NAMALWA (cell line): Measurements from ENCODE around the gene CADM1.

Source experiments
- DNase-seq: peaks from one replicate; pipeline ENCODE4 v3.0.0-alpha.2; 2015; ENCODE audit warnings: low spot score

Gene CADM1

DNA sequence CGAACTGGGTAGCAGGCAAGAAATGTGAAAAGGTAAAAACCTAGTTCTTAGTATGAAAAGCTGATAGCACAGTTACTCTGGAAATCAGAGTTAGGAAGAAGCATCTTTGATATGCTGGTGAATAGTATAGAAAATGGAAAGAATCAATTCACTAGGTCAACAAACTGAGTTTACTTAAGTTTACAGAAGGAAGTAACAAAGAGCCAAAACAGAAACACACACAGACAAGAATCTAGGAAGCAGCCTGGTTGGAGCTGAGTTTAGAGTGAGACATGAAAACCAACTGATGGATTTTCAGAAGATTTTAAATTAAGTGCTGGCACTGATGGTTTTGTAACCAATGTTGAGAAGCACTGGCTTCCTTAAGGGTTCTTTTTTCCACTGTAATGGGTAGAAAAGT lies 296.3 kb downstream of the CADM1 start:
- DNase-seq: no peak

DNA sequence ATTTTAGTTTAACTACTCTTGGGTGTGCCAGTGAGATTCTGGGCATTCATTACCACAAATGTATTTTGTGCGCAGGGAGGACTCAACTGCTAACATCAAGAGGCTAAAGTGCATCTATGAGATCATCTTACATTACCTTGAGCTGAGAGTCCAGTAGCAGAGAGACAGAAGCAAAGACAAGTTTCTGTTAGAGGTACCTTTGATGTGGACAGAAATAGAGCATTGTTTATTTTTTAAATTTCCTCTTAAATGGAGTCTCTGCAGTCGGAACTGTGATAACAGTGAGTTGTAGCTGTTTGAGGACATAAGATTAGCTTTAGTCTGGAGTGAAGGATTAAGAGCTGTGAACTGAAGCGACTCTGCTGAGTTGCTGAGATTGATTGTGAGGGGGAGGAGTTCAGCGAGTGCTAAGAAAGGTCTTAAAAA lies 297.0 kb downstream of the CADM1 start:
- DNase-seq: no peak

DNA sequence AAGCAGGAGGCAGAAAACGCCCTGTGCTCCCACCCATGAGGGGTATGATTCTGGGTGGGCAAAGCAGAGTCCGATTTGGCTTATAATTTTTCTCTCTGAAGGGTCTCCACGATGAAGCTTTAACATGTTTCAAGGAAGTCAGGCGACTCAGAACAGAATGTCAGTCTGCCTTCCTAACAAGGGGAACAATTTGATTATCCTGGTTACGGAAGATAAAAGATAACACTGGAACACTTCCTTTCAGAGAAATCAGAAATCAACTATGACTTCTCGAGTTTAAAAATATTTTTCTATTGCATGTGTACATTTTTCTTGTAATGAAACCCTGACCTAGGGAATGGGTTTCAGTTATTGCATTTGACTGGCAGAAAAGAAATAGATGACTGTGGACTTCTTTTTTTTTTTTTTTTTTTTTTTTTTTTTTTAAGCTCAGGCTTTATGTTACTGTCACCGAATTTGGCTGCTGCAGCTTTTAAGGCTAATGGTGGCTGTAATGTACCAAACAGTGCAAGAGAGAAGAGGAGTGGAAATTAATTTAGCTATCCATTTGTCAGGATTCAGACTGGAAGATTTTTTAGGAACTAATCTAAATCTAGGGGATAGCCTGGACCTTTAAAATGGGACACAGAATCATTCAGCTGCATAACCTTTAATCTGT lies 297.7 kb downstream of the CADM1 start:
- DNase-seq: no peak

DNA sequence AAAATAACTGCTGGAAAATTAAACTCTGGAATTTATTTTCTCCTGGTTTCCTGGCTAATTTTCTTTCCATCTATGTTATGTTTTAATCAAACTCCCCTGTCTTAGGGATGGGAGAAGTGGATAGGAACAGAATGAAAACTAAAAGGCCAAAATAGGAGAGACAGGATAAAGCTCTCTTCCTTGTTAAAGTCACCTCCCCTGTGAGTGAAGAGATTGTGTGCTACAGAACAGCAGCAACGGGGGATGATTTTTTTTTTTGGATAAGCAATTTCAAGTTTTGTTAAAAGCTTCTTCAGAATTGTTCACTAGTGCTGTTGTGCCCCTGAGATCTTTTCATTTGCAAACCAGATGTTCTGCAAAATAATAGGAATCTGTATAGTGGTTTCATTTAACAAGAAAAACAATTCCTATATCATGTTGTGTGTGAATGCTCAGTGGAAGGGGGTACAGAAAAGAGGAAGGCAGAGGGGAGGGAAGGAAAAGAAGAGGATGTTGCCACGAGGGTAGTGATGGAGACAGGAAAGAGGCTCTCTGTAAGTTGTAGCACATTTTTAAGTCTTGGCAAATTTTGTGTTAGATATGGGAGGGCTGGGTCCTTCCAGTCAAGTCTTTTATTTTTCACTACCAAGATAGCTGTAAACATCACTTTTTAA lies 301.2 kb downstream of the CADM1 start:
- DNase-seq: no peak

DNA sequence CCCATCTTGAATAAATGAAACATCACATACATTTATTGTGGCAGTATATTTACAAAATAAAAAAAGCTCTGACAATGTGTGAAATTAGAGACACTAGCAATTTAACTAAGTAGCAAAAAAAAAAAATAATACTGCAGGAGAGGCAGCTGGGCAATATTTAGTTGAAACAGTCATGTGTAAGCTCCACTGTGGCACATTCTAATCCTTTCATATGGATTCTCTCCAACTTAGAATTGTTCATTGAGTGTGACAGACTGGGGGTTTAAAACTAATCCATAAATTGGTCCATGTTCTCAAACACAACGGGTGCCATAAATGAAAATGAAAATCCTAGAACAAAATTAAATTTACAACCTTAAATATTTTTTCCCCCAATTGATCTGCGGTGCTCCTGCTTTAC lies 302.1 kb downstream of the CADM1 start:
- no peak for DNase-seq

DNA sequence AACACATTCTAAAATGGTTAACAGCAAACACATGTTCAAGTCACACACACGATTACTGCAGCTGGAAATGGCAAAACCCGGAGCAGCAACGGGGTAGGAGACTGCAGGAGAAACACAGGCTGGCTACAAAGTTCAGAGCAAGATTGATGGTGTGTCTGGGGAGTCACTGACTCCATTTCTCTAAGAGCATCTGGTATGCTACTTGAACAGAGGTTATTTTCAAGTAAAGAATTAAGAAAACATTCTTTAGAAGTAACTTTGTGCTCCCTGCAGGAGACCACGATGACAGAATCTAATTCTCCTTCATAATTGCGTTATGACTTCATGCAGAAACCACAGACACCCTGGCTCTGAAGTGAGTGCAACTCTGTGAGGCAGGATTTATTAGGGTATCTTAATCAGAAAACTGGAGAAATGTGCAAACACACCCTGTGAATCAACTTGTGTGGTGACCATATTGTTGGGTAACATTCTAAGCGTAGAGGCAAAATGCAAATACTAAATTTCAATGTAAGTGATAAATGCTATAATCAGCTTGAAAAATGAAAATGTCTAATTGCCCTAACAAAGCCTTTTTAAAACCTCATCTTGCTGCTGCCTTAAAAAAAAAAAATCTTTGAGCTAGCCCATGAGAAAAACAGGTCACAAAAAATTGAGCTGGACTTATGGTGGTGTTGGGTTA lies 303.0 kb downstream of the CADM1 start:
- no peak for DNase-seq

DNA sequence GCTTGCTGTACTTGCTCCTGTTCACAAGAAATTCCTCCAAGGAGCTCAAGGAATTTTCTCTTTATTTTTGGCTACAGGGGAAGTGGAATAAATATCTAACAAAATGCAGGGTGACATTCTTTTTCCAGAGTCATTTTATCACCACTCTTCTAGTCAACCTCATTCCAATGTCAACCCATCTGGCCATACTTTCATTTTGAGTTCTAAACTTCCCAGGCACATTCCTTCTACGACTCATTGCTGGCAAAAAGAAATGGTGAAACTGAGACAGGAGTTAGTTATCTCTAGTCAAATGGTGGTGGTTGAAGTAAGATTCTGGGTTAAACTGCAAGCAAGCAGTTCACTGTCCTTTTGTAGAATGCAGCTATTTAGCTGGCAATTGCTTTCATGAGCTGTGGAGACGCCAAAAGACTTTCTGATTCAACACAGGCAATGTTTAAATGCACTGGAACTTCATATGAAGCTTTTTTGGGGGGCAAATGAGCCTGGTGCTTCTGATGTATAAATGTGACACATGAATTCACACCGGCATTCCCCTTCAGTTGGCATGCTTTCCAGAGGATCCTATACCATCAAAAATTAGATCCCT lies 304.6 kb downstream of the CADM1 start:
- DNase-seq: no peak

DNA sequence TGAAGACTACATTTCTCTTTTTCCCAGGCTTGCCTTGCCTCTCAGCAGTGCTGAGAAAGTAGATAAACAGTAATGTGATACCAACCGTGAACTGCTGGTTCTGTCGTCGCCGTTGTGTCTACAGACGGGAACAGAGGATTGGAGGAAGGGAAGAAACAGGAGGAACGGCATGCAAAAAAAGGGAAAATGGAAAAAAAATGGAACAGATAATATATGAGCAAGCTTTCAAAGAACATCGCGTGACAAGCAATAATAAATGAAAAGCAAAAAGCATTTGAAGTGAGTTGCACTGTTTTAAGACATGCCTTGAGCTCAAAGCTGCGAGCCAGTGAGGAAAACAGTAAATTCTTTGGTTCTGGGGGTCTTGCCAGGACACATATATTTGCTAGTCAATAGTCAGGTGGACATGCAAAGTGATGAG lies 305.9 kb downstream of the CADM1 start:
- no peak for DNase-seq

DNA sequence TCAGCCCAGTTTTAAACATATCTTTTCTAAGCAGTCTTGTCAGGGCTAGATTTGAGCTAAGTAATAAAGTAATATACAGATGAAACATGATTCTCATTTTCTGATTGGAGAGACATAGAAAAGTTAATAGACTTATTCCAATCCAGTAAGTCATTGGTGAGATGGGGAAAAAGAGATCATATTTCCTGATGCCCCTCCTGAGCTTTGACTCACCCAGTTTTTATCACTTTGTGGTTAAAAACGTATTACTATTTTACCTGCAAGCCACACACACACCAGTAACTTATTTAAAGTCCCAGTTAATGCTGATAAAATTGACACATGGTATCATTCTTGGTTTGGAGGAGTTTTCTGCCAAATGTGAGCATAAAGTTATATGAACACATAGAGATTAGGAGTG lies 306.8 kb downstream of the CADM1 start:
- DNase-seq: no peak

DNA sequence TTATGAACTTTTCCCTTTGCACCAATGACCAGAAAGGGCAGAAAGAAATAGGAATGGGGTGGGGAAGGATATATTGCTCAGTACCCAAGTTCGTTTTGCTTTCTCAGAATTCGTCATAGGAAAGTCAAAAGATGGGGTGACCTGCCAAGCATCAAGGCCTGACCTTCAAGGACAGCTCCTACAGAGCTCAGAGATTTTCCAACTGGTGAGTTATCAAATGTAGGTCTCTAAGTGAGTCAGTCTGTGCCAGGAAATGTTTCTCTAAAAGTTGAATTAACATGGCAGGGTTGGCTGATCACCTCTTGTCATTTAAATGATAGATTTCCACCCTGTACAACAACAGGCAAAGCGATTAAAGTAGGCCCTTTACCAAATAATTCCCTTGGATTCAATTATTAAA lies 307.2 kb downstream of the CADM1 start:
- DNase-seq: no peak

DNA sequence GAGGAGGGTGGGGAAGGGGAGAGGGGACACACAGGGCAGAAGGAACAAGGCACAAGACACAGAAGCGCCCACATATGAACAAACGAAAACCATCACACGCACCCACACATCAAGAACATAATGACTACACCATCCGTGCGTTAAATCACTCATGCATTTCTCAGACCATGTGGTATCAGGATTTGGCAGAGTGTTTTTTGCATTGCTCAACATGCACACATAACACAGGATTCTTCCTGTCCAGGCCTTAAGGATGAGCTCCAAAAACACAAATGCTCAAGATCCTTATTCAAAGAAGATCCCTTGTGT lies 309.5 kb downstream of the CADM1 start:
- DNase-seq: no peak

DNA sequence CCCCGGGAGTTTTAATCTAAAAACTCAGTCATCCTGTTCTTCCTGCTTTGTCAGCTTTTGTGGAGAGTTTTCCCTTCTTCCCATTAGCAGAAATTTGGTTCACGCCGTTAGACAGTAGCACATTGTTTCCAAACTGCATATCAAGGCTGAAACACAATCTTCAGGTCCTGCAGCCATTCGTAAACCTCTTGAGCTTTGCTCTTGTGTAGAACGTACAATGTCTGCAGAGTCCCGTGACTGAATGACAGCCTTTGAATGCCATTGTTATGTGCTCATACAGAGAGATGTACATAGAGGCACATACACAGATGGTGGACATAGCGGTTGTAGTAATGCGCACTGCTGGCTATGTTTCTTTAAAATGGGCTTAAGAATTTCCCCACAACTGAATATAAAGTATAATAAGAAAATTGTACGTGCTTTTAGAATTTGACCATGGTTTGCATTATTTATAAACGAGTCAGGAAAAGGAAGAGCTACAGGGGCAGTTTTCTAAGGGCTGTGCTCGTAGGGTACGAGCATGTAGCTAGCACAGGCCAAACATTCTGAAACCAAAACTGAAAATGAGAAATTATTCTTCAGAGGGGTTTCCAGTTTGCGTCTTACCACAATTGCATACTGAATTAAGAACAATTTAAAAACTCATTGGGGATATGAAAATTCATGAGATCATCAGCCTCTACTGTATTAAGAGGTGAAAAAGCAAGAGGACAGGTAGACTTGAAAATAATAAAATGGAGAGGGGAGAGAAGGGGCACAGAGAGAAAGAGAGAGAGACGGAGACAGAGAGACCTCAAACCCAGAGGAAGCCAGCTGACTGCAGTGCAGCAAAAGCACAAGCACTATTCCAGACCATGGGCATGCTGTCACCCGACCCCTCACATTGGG lies 310.1 kb downstream of the CADM1 start:
- DNase-seq: no peak

DNA sequence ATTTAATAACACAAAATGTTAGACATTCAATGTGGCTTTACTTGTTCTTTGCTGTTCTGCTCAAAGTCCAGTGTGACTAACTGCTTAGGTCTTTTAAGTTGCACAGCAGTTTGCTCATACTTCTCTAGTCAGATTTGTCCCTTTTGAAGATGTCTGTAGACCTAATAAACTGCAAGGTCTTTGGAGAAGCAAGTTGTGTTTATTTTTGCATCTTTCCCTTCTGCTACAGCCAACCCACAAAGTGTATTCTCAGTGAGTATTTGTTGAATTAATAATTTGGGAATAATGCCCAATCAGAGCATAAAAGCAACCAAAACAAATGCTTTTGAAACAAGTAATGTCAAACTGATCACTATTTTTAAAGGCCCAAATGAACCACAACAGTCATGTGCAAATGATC lies 312.5 kb downstream of the CADM1 start:
- no peak for DNase-seq

DNA sequence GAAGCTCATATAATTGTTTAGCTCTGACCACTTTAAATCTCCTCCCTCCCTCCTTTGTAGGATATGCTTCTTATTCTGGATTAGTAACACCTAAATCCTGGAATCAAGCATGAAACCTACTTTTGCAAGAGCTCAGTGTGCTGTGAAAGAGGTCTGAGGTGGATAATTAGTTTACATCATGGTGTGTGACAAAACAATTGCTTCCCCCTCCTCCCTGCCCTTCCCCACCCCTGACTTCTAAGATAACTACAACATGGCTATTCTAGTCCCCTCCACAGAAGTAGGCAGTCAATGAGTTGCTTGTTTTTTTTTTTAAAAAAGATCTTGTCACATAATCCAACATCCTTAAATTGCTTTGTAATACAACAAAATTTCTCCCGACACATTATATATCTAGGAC lies 314.0 kb downstream of the CADM1 start:
- no peak for DNase-seq

DNA sequence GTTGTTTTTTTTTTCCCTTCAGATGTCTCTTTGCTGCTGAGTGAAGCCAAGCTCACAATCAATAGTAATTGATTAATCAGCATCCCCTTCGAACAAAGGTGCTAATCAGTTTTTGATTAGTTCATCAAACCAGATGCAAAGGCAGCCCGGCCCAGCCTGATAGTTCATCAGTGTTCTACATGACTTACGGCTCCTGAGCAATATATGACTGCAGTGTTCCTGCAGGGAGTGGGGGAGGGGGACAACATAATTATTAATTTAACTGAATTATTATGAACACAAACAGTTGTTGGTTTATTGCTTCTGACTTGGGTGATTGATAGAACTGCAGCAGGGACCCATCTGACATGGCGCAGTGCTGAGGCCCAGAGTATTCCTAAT lies 315.3 kb downstream of the CADM1 start:
- no peak for DNase-seq

DNA sequence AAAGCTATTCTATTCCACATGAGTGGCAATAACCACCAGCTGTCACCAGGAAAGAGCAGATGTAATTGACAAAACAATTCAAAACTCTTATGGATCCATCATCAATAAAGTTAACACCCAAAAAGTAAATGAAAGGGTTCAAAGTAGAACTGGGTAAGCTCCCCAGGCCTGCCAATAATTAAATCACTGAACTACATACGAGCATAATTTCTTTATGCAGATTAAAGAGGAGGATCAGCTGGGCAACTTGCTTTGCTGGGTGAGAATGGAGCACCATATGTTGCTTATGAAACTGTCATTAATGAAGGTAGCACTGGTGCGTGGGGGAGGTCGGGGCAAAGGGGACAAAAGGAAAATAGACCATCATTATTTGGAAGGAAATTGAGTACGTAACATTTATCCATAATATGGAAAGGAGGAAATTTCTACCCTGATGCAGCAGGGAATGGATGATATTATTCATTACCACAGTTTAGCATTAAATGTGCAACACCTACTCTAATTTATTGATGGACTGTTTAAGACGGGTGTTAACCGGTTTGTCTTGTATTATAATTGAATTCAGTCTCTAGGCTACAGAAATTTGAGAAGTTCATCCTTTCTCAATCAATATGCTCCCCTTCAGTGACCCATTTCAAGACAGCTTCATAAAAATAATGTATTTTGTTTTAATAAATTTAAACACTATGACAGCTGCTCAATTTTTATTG lies 315.9 kb downstream of the CADM1 start:
- DNase-seq: no peak

DNA sequence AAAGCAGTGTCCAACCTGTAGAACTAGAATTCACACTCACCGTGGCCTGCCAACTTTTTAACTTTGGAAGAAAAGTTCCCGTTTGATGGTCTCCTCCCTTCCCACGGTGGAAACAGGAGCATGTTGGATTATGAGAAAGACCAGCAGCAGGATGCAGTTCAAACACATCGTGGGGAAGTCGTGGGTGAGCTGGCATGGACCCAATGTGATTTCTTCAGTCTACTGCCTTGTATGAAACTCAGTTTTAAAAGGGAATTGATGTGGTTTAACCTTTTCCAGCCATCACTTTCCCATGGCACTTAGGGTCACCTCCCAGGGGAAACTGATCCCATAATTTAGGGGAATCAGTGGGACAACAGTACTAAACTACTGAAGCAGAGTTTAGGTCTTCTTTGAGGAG lies 318.3 kb downstream of the CADM1 start:
- DNase-seq: no peak

DNA sequence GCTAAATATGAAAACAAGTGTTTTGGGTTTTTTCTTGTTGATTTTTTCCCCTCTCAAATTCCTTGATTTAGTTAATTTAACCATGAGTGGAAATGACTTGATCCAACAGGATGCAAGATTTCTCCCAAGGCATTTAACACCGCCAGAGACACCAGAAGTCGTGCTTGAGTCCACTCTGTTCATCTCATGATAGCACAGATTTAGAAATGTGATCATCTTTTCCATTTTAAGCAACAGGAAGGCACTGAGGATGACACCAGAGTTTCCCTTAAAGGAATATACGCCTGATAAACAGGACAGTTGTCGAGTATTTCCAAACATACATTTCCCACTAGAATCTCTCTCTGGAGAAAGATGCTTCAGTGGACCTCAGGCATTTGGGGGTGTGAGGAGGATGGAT lies 318.7 kb downstream of the CADM1 start:
- DNase-seq: no peak

DNA sequence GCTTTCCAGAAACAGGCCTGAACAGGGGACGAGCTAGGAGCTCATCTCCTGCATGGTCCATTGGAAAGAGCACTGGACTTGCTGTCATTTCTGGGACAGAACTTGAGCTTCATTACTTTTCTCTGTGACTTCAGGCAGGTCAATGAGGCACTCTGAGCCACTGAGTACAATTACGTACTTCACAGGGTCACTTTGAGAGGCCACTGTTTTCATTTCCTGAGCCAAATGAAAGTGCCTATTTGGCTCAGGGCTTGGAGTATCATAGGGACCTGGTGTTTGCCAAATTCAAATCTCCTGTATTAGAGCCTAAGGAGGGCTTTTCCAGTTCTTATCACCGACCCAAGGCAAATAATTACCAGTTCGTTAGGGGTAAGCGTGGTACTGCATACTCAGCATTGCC lies 319.3 kb downstream of the CADM1 start:
- DNase-seq: no peak

DNA sequence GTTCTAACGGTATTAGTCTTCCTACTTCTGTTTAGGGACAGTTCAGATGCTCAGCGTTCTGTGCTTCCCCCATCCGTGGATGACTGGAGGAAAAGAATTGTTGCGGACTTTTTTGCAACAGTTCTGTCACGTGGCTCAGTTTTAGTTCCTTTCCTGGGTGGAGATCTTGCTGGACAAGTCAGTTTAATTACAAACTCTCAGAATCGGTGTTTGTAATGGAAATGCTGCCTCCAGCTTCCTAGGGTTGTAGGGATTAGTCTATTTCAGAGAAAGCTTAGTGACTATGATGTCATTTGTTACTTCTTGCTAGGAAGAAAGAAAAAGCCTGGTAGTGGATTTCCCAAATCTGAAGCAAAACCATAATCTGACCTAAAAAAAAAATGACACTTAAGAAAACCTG lies 320.4 kb downstream of the CADM1 start:
- DNase-seq: no peak

DNA sequence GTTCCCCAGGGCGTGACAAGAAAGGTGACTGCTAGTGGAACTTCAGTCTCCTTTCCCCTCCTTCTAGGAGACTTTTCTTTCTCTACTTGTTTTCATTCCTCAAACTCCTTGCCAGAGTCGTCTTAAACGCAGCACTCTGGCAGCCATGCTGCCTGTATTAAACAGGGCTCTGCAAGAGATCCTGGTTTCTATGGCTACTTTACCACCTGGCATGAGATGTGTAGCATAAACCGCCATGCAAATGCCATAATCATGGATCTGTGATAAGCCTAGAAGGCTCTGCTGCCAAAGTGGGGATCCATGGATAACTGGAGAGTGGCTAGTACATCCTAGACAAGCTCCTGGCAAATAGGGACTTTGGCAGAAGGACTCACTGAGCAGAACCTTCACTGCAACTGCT lies 321.1 kb downstream of the CADM1 start:
- no peak for DNase-seq
